Kidney epithelial cell (primary cell): ENCODE measurements around the gene GIPC3. TPM values are rescaled to one million over a fixed set of nuclear protein-coding genes. Genes with fewer than 3 reads are reported as not detected.

ENCODE experiments used
- DNase-seq: peaks from one replicate; pipeline ENCODE4 v3.0.0-alpha.2; 2010; ENCODE audit warnings: low read depth
- H3K27me3 ChIP-seq: 2 replicates; pipeline ENCODE4 v1.6.0; 2011; ENCODE audit warnings: low read length; ENCODE audit not compliant: control insufficient read depth, insufficient read depth
- H3K36me3 ChIP-seq: 2 replicates; pipeline ENCODE4 v1.5.1; 2011; ENCODE audit warnings: low read length; ENCODE audit not compliant: control insufficient read depth, insufficient read depth
- H3K4me3 ChIP-seq: 2 replicates; pipeline ENCODE4 v1.5.1; 2011; ENCODE audit warnings: low read depth, mild to moderate bottlenecking, control low read depth, low read length
- total RNA-seq: library from RNA; depleted of rRNA; stranded (reverse); fragments of >200 nt; gene quantifications from 2 replicates; pipeline ENCODE4 v1.2.3, GENCODE V29; 2015
- TF ChIP-seq, protein P1 (sequence below): IDR thresholded peaks from 2 replicates; pipeline ENCODE4 v1.5.1; 2011; ENCODE audit warnings: mild to moderate bottlenecking, moderate library complexity, low read length, control low read depth, inconsistent platforms; ENCODE audit not compliant: insufficient read depth, poor library complexity, severe bottlenecking

GIPC3 gene
- total RNA-seq, 1 donor from 2014 or later, result 0.21 TPM

- Histone ChIP-seq H3K27me3 (no peaks in the 10 kb centered on the region), H3K36me3 (no peaks in the 10 kb centered on the region), H3K4me3 (no peak overlapping the region)
- DNase-seq, result no peak
- TF ChIP-seq, protein P1, sequence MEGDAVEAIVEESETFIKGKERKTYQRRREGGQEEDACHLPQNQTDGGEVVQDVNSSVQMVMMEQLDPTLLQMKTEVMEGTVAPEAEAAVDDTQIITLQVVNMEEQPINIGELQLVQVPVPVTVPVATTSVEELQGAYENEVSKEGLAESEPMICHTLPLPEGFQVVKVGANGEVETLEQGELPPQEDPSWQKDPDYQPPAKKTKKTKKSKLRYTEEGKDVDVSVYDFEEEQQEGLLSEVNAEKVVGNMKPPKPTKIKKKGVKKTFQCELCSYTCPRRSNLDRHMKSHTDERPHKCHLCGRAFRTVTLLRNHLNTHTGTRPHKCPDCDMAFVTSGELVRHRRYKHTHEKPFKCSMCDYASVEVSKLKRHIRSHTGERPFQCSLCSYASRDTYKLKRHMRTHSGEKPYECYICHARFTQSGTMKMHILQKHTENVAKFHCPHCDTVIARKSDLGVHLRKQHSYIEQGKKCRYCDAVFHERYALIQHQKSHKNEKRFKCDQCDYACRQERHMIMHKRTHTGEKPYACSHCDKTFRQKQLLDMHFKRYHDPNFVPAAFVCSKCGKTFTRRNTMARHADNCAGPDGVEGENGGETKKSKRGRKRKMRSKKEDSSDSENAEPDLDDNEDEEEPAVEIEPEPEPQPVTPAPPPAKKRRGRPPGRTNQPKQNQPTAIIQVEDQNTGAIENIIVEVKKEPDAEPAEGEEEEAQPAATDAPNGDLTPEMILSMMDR, result no peak
Observed at GRCh38 chr19:3619631-3620012, 34.3 kb downstream of the GIPC3 start.

GRCh38 chr19:3620145-3620816, 35.0 kb downstream of the GIPC3 start:
- Histone ChIP-seq H3K36me3 (no peaks in the 10 kb centered on the region), H3K27me3 (no peaks in the 10 kb centered on the region), H3K4me3 (no peak overlapping the region)
- TF ChIP-seq, protein P1, result no peak
- DNase-seq, result no peak

- TF ChIP-seq, protein P1, result no peak
- no peaks in the 10 kb centered on the region for H3K27me3 ChIP-seq
- H3K4me3 ChIP-seq, result no peak overlapping the region
- H3K36me3 ChIP-seq, result no peaks in the 10 kb centered on the region
- DNase-seq, result no peak
Observed at GRCh38 chr19:3620817-3621547, 35.7 kb downstream of the GIPC3 start.

DNA sequence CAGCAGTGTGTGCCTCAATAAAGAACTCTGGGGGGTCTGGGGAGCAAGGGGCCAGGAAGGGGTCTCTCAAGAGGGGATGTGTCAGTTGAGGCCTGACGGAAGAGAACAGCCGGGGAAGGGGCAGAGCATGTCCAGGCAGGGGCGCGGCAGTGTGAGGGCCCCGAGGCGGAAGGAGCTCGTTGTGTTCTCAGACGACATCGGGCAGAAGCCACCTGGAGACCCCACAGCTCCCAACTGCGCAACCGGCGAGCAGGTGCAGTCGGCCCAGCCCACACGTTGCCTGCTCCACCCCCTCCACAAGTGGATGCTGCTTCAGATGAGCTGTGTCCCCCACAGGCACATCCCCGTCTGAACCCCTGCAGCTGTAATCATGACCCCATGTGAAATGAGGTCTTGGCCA, 36.4 kb downstream of the GIPC3 start:
- Histone ChIP-seq H3K27me3 (no peaks in the 10 kb centered on the region), H3K4me3 (no peak overlapping the region), H3K36me3 (no peaks in the 10 kb centered on the region)
- no peak for DNase-seq
- TF ChIP-seq, protein P1, result no peak

DNA sequence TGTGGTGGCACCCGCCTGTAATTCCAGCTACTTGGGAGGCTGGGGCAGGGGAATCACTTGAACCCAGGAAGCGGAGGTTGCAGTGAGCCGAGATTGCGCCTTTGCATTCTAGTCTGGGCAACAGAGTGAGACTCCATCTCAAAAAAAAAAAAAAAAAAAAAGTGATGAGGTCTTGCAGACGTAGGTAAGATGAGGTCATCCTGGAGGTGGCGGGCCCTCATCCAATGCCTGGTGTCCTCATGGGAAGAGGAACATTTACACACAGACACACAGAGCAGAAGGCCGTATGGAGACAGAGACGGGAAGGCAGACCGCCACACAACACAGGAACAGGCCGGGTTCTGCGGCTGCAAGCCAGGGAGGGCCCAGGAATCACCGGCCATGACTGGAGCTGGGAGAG, 36.9 kb downstream of the GIPC3 start:
- TF ChIP-seq, protein P1, result no peak
- H3K36me3 ChIP-seq, result no peaks in the 10 kb centered on the region
- H3K27me3 ChIP-seq, result no peaks in the 10 kb centered on the region
- H3K4me3 ChIP-seq, result no peak overlapping the region
- no peak for DNase-seq
